Left ventricle myocardium inferior (tissue), 1 donor: ENCODE results near the gene TFPI2. TPM values are rescaled to one million over a fixed set of nuclear protein-coding genes. Genes with fewer than 3 reads are reported as not detected.

ENCODE experiments used
- DNase-seq: peaks from one replicate; pipeline ENCODE4 v3.0.0-alpha.2; 2020
- H3K27ac ChIP-seq: fragments of 200-600 bp; replicated peaks from 2 replicates; pipeline ENCODE4 v1.8.0; 2021
- H3K27me3 ChIP-seq: fragments of 200-600 bp; 2 replicates; pipeline ENCODE4 v1.8.0; 2021; ENCODE audit warnings: low read depth
- H3K36me3 ChIP-seq: fragments of 200-600 bp; 2 replicates; pipeline ENCODE4 v1.8.0; 2021
- H3K4me1 ChIP-seq: fragments of 200-600 bp; 2 replicates; pipeline ENCODE4 v1.8.0; 2021
- H3K4me3 ChIP-seq: fragments of 200-600 bp; 2 replicates; pipeline ENCODE4 v1.8.0; 2021; ENCODE audit warnings: mild to moderate bottlenecking, moderate library complexity
- H3K9me3 ChIP-seq: fragments of 200-600 bp; replicated peaks from 2 replicates; pipeline ENCODE4 v1.8.0; 2021
- intact Hi-C: fragments of 100-400 bp; cut with micrococcal nuclease; formaldehyde crosslinking; loops from one replicate; pipeline ENCODE4 v1.11.0; 2022
- total RNA-seq: library from RNA; stranded (reverse); fragmentation: NEBNext Ultra II Directional; extraction: Animal tissue kit (Norgen Biotek cat#: 25700); gene quantifications from one replicate; pipeline ENCODE4 v1.2.1, GENCODE V29; 2021
- TF ChIP-seq, protein P1 (sequence below): fragments of 200-600 bp; IDR thresholded peaks from 2 replicates; pipeline ENCODE4 v1.8.0; 2021; ENCODE audit warnings: antibody characterized with exemption, mild to moderate bottlenecking, borderline replicate concordance
- donor health status: DM: no; HTN: yes; CAD: no; lungs with severe emphysema.

TFPI2 gene
- total RNA-seq, 1 donor from 2014 or later = 1.5 TPM

- Histone ChIP-seq H3K9me3 (peaks cover 24% of the 10 kb centered on the region), H3K4me3 (no peak overlapping the region), H3K27ac (no peak overlapping the region), H3K27me3 (no peaks in the 10 kb centered on the region), H3K36me3 (no peaks in the 10 kb centered on the region), H3K4me1 (no peaks in the 10 kb centered on the region)
- intact Hi-C loops = no loop called here
- DNase-seq = no peak
- TF ChIP-seq, protein P1, sequence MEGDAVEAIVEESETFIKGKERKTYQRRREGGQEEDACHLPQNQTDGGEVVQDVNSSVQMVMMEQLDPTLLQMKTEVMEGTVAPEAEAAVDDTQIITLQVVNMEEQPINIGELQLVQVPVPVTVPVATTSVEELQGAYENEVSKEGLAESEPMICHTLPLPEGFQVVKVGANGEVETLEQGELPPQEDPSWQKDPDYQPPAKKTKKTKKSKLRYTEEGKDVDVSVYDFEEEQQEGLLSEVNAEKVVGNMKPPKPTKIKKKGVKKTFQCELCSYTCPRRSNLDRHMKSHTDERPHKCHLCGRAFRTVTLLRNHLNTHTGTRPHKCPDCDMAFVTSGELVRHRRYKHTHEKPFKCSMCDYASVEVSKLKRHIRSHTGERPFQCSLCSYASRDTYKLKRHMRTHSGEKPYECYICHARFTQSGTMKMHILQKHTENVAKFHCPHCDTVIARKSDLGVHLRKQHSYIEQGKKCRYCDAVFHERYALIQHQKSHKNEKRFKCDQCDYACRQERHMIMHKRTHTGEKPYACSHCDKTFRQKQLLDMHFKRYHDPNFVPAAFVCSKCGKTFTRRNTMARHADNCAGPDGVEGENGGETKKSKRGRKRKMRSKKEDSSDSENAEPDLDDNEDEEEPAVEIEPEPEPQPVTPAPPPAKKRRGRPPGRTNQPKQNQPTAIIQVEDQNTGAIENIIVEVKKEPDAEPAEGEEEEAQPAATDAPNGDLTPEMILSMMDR = no peak
These were observed 8.1 kb downstream of the TFPI2 start for GRCh38 chr7:93882468-93882867.

GRCh38 chr7:93879356-93879755 lies 11.2 kb downstream of the TFPI2 start:
- H3K27ac ChIP-seq = no peak overlapping the region
- no peaks in the 10 kb centered on the region for H3K27me3 ChIP-seq
- peaks cover 27% of the 10 kb centered on the region for H3K9me3 ChIP-seq
- no peak for DNase-seq
- TF ChIP-seq, protein P1 = no peak
- no peak overlapping the region for H3K4me3 ChIP-seq
- H3K4me1 ChIP-seq = no peaks in the 10 kb centered on the region
- no peaks in the 10 kb centered on the region for H3K36me3 ChIP-seq
- intact Hi-C loops = no loop called here

DNA sequence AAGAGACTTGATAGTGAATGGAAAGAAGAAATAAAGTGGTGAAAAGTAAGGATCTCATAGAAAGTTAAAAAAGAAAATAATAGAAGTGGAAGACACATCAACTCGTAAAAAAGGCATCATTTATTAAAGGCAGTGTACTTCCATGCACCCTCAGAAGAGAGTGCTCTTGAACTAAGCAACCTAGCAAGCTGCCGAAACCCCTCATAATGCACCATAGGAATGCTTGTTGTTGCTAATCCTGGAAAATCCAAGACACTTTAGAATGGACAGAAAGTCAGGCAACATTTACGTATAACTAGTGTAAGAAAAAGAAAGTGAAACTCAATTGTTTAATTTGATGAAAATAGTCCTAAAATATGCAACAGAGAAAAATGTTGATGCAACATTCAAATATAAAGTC lies 12.8 kb downstream of the TFPI2 start:
- no peak overlapping the region for H3K27ac ChIP-seq
- peaks cover 35% of the 10 kb centered on the region for H3K9me3 ChIP-seq
- H3K27me3 ChIP-seq = no peaks in the 10 kb centered on the region
- H3K4me1 ChIP-seq = no peaks in the 10 kb centered on the region
- no peak for DNase-seq
- TF ChIP-seq, protein P1 = no peak
- intact Hi-C loops = no loop called here
- H3K4me3 ChIP-seq = no peak overlapping the region
- H3K36me3 ChIP-seq = no peaks in the 10 kb centered on the region

GRCh38 chr7:93873998-93874574 lies 16.5 kb downstream of the TFPI2 start:
- Histone ChIP-seq H3K36me3 (no peaks in the 10 kb centered on the region), H3K27ac (no peak overlapping the region), H3K27me3 (no peaks in the 10 kb centered on the region), H3K4me1 (no peaks in the 10 kb centered on the region), H3K4me3 (no peak overlapping the region), H3K9me3 (peaks cover 25% of the 10 kb centered on the region)
- TF ChIP-seq, protein P1 = no peak
- DNase-seq = no peak
- intact Hi-C loops = no loop called here

- DNase-seq = no peak
- intact Hi-C loops = no loop called here
These were observed 23.7 kb downstream of the TFPI2 start for GRCh38 chr7:93866886-93867285.

More at GRCh38 chr7:93866886-93867285, 23.7 kb downstream of the TFPI2 start:
- TF ChIP-seq, protein P1 = no peak
- Histone ChIP-seq H3K27ac (no peak overlapping the region), H3K36me3 (no peaks in the 10 kb centered on the region), H3K4me1 (no peaks in the 10 kb centered on the region), H3K9me3 (no peaks in the 10 kb centered on the region), H3K27me3 (no peaks in the 10 kb centered on the region), H3K4me3 (no peak overlapping the region)
